Stimulated activated CD8-positive, alpha-beta memory T cell treated with anti-CD3 and anti-CD28 coated beads, Interleukin-4, amount 100 ng/mL, for 1 hour (primary cell): ENCODE measurements around the gene ZCCHC24.

Experiments
- DNase-seq, 2 donors: peaks; one replicate each; pipeline ENCODE4 v3.0.0-alpha.2; 2020; ENCODE audit warnings: low read depth in 2 of 2, low spot score in 1 of 2

ZCCHC24 gene

DNA sequence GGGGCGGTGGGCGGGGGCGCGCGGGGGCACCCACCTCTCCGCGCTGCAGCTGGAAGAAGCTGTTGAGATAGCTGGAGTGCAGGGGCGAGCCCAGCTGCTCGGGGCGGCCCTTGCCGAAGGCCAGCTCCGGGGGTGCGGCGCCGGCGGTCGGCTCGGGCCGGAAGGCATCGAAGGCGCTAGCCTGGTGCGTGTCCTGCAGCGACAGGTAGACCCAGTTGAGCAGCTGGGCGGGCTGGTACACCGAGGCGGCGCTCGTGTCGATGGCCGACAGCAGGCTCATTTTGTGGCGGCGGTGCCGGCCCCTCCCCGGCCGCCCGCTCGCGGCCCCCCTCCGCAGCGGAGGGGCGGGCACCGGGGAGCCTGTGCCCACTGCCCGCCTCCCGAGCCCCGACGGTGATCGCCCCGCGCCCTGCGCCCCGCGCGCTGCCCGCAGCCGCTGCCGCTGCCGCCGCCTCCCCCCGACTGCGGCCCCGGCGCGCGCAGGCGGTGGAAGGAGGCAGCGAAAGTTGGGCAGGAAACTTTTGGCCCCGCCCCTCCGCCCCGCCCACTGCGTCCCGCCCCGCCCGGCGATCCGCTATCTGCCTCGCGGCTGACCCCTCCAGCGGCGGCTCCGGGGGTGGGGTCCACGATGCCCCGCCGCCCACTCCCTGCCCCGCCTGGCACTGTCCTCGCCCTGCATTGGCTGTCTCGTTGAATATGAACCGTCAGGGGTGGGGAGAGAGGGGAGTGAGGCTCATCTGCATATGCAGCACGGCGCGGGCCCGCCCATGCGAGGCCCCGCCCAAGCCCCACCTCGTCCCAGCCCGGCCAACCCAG lies at the start of gene ZCCHC24:
Gene ZCCHC24, minus strand, starts transcription at position 464 of the 816 bp plus-strand sequence. Its CDS starts 184 bp downstream, at position 280.
- DNase-seq = peak; percentile 83 to 93

DNA sequence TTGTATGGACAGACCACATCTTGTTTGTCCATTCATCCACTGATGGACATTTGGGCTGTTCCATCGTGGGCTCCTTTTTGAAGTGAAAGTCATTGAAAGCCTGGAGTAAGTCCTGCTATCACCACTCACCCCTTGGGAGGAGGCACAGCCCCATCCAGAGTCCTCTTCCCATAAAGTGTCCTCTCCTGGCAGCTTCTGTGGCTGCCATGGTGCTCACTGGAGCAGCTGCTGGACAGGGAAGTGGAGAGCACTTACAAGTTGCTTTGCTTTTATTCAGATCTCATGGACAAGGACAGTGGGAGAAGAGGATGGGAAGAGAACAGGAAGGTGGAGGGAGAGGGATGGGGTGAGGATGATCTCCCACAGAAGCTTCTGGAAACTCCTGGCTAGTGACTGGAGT lies 48.4 kb upstream of the ZCCHC24 start:
- DNase-seq = no peak

DNA sequence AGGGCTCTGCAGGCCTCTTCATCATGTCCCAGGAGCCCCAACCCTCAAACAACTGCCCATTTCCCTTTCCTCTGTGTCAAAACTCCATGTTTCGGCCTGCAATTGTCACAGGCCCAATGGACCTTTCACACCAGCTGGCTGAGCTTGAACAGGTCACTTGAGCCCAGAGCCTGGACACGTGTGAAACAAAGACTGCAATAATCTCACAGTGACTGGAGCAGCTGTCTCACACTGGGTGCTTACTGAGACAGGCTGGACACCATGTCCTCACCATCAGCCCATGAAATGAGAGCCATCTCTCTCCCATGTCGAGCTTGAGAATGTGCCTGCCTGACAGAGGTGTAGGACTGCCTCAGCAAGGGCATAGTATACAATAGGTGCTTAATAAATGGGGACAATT lies 47.4 kb upstream of the ZCCHC24 start:
- DNase-seq = no peak

DNA sequence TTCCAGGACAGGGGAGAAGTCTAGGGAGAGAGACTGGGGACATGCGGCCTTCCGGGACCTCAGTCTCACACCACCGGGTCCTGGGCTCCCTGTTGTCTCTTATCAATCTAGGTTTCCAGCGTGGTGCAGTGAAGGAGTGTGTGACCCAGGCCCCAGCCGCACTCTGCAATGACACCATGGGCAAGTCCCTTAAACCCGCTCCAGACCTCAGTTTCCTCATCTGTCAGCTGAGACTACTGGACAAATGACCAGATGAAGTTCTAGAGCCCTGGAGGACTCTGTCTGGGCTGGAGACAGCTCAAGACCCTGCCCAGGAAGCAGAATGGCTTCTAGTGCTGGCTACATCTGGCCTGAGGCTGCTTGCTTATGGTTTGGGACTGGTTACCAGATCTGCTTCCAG lies 46.8 kb upstream of the ZCCHC24 start:
- DNase-seq = no peak

DNA sequence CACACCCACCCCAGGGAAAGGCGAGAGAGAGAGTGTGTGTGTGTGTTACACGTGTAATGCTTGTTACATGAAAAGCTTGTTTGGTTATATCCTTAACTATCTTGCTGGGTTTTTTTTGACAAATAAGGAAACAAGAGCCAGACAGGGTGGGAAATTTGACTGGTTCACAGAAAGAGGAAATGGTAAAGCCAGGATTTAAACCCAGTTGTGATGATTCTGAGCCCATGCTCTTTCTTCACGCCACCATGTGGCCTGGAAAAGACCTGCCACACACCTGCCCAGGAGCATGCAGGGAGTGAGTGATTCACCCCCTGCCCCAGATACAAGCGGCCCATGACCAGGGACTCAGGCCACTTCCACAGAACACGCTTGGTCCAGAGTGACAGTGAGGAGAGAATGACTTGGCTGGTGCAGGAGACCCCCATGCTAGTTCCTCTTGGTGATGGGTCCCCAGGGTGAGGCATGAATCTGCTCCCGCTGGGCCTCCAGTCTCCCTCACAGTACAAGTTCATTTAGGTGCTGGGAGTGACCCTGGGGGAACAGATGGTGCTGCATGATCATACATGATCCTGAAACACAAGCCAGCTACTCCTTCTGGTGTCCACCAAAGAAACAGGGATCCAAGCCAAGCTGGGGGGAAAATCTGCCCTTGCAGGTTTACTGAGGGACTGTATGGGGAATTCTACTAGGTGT lies 45.9 kb upstream of the ZCCHC24 start:
- DNase-seq = no peak

DNA sequence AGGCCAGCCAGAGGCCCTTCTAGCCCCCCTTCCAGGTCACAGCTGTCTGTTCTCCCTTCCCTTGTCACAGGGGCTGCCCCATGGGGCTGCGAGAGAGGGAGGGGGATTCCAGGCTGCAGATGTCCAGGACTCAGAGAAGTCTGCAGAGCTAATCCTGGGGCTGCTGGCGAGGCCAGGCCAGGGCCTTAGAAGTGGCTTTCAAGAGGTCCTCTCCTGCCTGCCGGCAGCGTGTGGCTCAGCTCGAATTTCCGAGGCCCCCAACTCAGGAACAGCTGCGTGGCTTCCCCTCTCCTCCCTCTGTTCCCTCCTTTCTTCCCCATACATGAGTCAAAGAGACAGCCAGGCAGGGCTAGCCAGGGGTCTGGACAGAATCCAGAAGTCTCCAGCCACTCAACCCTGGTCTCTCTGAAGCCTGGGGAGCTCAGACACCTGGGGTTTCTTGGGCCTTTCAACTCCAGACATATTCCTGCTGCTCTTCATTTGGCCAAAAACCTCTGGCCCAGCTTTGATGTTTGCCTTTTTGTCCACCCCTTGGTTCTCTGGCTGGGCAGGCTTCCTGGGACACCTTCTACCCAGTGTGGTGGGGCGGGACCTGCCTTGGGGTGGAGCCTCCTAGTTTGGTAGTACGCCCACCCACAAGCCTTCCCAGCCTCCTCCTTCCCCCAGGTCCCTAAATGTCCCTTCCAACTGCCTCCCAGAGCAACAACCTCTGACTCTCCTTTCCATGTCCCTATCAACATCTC lies 45.1 kb upstream of the ZCCHC24 start:
- DNase-seq = no peak

DNA sequence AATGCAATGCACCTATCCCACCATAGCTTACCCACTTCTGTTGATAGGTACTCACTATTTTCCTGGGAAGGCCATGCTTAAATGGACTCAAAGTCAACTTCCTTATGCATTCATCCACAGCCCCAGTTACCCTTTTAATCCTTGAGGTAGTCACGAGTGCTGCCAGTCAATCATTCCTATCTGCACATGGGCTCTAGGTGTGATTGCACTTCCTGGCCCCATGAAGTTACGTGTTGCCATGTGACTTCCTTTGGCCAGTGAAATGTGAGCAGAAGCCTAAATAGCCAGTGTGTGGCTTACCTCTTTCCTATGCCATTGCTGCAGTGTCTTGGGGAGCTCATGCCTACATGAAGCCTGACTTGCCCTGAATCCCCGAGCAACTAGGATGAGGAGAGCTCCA lies 43.4 kb upstream of the ZCCHC24 start:
- no peak for DNase-seq

DNA sequence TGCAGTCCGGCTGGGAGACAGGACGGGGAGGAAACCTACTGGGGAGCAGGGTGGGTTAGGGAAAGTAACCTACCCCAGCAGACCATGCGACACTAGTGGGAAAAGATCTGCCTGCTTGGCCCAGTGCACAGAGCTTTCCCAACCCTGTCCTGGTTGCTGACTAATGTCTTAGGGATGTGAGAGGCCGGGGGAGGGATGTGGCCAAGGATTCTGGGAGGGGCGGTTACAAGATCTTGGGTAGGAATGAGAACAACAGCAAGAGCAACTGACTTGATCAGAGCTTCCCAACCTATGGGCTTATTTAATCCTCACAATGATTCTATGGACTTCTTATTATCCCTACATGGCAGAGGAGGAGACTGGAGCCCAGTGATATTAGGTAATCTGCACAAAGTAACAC lies 42.9 kb upstream of the ZCCHC24 start:
- DNase-seq = no peak

DNA sequence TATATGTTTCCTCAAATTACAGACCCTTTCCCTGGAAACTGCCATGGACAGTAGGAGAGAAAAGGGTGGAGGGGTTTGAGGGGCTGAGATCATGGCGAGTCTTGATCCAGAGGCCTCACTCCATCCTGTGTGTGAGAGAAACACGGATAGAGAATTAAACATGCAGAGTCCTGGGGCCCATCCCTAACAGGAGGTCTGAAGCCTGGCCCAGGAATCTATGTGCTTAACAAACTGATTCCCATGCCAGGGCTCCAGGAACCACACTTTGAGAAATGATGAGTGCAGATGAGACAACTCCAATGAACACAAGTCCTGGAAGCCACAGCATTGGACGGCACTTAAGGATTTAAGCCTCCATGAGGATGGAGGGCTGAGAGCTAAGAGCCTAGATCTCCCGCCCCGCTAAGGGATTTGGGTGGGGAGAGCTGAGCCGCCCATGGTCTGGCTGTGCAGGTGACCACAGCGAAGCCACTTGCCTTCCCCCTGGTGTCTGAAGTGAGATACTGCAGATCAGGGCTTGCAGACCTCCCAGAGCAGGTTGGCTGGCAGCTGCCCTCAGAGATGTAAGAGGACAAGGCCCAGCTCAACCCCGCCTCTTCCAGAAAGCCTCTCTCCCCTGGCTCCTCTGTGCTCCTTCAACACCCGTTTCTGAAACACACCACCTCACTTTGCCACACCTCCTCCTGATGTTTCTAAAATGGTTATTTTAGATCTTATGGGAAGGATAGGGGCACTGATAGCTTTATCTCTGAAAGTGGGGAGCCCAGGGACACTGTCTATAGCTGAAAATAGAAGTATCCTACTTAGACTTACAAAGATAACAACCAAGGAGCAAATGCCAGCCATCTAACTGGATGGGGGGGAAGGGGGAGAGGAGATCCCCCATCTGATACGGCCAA lies 42.1 kb upstream of the ZCCHC24 start:
- DNase-seq = no peak

DNA sequence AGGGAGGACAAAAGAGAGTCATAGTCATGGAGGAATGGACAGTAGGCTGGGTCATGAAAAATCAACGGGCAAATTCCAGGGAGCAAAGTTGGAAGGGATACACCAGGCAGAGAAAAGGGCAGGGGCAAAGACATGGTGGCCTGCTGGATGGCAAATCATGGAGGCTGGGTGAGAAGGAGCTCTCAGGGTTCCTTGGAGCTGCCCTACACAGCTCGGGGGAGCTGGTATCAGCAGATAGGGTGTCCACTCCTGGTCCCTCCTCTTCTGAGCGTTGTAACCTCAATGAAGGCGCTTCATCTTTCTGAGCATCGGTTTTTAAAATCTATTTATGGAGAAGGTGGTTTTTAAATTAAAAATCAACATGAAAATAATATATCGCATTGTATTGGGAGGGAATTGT lies 39.1 kb upstream of the ZCCHC24 start:
- no peak for DNase-seq

DNA sequence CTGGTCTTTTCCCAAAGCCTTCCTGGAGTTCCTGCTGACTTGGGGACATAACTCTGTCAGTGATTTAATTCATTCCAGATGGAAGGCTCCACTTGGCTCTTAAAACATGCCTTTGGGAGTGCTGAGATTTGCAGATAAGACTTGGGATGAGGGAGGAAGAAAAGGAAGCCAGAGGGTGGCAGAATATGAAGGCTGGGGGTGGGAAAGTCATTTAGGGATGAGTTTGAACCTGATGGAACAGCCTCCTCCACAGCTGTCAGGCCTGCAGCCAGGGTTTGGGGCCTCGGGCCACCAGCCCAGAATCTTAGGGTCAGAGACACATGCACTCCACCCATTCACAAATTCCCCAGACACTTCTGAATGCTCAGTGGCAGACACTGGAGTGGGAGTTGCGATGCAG lies 38.5 kb upstream of the ZCCHC24 start:
- DNase-seq = no peak

DNA sequence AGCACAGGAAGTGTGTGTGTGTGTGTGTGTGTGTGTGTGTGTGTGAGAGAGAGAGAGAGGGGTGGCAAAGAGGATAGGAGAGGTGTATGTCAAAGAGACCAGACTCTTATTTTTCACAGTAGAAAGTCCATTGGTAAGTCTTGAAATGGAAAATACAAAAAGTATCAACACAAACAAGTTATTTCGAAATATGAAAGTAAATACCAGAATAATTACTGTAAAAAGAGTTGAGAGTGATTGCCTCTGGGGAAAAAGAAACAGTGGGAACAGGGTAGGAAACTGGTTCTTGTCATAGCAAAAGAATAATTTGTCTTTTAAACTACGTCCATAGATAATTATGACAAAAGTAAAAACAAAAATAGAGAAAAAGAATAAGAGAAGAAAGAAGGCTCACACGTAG lies 37.9 kb upstream of the ZCCHC24 start:
- DNase-seq = no peak

DNA sequence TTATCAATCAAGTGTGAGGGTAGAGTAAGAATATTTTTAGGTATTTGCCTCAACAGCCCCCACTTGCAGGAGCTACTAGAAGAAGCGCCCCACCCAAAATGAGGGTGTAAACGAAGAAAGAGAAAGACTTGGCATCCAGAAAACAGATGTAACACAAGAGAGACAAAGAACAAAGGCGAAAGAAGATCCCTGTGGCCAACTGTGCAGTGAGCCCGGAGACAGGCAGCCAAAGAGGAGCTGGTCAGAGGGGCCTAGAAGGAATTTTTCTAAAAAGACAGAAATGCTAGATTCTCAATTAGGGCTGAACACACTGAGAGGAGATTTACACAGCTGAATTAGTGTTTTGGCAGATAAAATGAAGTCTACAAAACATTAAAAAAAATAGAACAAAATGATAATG lies 37.3 kb upstream of the ZCCHC24 start:
- no peak for DNase-seq

DNA sequence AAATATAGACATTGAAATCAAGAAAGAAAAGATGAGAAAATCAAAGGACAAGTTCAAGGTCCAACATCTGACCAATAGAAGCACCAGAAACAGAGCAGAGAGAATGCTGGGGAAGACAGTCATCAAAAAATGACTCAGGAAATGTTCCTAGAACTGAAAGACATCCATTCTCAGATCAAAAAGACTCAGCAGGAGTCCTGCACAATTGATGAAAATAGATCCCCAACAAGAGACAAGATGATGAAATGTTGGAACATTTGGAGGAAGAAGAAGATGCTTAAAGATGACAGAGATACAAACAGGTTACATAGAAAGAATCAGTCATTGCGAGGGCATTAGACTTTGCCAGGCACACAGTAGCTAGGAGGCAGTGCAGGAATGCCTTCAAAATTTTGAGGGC lies 36.9 kb upstream of the ZCCHC24 start:
- DNase-seq = no peak

DNA sequence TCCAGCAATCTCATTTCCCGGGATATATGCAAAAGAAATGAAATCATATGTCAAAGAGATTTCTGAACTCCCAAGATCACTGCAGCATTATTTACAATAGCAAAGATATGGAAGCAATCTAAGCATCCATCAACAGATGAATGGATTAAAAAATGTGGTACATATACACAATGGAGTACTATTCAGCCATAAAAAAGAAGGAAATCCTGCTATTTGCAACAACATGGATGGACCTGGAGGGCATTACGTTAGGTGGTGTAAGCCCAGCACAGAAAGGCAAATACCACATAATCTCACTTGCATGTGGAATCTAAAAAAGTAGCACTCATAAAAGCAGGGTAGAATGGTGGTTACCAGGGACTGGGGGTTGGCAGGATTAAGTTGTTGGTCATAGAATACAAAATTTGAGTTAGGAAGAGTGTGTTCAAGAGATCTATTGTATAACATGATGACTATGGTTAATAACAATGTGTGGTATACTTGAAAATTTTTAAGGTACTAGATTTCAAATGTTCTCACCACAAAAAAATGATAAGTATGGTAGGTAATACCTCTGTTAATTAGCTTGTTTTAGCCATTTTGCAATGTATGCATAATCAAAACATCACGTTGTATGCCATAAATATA lies 34.0 kb upstream of the ZCCHC24 start:
- no peak for DNase-seq

DNA sequence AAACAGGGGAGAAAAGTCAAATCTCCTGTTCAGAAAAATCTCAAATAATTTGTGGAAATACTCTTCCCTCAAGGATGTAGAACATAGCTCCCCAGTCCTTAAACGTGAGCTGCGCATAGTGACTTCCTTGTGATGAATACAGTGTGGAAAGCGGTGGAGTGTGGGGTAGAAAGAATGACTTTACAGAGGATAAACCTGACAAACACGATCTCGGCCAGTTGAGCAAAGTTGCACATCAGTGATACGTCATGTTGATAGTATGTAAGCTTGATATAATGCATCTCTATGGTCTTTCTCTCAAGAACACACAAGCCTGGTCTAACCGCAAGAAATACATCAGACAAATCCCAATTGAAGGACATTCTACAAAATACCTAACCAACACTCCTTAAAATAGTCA lies 32.0 kb upstream of the ZCCHC24 start:
- DNase-seq = no peak

DNA sequence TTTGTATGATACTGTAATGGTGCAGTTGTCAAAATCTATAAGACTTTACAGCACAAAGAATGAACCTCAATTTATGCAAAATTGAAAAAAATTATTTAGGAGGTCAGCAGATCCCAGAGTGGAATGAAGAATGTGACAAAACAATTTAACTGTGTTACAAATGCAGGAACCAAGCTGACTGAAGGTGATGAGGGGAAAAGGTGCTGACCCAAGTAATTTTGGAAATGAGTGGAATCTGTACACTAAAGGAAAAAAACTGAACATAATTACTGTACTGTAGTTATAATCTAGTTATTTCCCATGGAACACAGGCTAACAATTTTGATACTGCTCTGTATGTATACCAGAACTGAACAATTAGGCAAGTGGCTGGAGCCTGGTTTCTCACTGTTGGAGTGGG lies 31.2 kb upstream of the ZCCHC24 start:
- no peak for DNase-seq

DNA sequence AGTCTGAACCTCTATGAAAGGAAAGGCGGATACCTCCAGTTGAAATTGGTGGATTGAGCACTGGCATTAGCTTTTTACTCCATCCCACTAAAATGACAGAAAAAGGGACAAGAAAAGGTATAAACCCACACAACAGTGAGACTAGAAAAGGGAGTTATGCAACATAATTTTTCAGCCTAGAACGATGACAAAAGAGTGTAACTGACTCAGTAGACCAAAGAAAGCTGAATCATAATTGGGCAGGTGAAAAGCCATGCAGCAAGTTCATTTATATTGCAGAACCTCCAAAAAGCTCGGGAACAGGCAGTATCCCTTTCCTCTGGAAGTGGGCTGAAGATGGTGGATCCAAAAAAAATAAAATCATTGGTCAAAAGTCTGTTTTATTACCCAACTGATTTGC lies 30.5 kb upstream of the ZCCHC24 start:
- DNase-seq = no peak

DNA sequence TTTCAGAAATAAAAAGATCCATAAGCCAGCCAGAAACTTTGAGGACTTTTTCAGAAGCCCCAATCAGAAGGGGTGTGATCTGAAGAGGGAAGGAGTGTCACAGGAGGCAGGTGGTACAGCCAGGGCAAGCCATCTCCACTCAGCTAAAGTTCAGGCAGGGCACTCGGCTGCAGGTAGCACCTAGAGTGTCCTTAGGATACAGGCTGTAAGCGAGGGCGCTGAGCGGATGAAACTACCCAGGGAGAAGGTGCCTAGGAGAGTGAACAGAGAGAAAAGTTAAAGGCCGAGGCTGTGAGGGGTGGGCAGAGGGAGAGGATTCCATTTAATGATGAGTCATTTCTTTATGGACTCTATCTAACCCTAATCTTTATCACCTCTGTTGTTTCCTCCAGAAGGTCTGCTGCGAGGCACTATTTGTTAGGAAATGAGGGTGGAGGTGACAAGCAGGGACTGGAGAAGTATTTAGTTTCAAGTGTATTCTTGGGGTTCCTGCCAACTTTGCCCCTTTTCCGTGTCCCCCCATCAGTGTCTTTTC lies 29.8 kb upstream of the ZCCHC24 start:
- no peak for DNase-seq

DNA sequence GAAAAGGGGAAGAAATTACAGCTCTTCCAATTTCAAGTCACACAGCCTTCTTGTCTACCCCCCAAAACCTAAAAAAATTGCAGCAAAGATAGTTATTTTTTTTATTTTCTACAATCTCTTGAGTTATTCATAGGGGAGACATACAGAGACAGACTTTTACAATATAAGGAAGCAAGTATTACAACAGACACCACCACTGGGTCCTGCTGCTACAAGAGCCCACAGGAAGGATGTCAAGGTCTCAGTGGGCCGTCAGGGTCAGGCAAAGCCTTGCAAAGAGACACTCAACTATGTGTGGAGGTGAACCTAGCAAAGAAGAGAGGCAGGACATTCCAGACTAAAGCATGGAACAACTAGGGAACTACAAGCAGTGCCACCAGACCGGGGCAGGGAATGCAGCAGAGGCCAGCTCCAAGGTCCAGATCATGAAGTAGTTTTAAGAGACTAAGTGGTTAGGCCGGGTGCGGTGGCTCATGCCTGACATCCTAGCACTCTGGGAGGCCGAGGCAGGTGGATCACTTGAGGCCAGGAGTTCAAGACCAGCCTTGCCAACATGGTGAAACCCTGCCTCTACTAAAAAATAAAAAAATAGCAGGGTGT lies 28.2 kb upstream of the ZCCHC24 start:
- no peak for DNase-seq
